ENCODE data around the gene TPSAB1. TPM values are rescaled to one million over a fixed set of nuclear protein-coding genes. Genes with fewer than 3 reads are reported as not detected.

The TPSAB1 gene
- total RNA-seq, 1 experiment from 2014 or later, result 22.9 TPM

- Histone ChIP-seq H3K9me3 (ENCODE audit: low read depth, low read length, poor library complexity, severe bottlenecking) (no peaks in the 10 kb centered on the region), H3K4me1 (ENCODE audit: insufficient read depth, low read length, poor library complexity, severe bottlenecking) (no peaks in the 10 kb centered on the region), H3K36me3 (ENCODE audit: insufficient read depth, low read length, poor library complexity, severe bottlenecking) (no peaks in the 10 kb centered on the region), H3K27me3 (replicated peaks; ENCODE audit: insufficient read depth, low read depth, low read length, poor library complexity) (no peaks in the 10 kb centered on the region), H3K4me3 (ENCODE audit: low read depth, low read length, poor library complexity, severe bottlenecking) (no peak overlapping the region), H3K27ac (ENCODE audit: low read depth, low read length, poor library complexity, severe bottlenecking) (no peak overlapping the region)
- CTCF ChIA-PET, result no interaction called here
- no TSS peak for BruUV-seq (replicated peaks)
- POLR2A ChIA-PET (ENCODE audit: low non-redundant PET), result no interaction called here
- intact Hi-C loops (cut with micrococcal nuclease; ENCODE audit: unreplicated experiment), result no loop called here
- TF ChIP-seq CTCF (conservative IDR thresholded peaks at IDR 0.05; ENCODE audit: low read depth, low read length) (no peak), EZH2 (IDR thresholded peaks at IDR 0.05; ENCODE audit: borderline replicate concordance, low read depth, low read length, poor library complexity, severe bottlenecking) (no peak)
- DNase-seq (ENCODE audit: low spot score), result no peak
Observed at GRCh38 chr16:1259760-1260068, 19.2 kb downstream of the TPSAB1 start.

- Histone ChIP-seq H3K4me1 (ENCODE audit: insufficient read depth, low read length, poor library complexity, severe bottlenecking) (no peaks in the 10 kb centered on the region), H3K27ac (ENCODE audit: low read depth, low read length, poor library complexity, severe bottlenecking) (no peak overlapping the region), H3K4me3 (ENCODE audit: low read depth, low read length, poor library complexity, severe bottlenecking) (no peak overlapping the region), H3K36me3 (ENCODE audit: insufficient read depth, low read length, poor library complexity, severe bottlenecking) (no peaks in the 10 kb centered on the region), H3K27me3 (replicated peaks; ENCODE audit: insufficient read depth, low read depth, low read length, poor library complexity) (no peaks in the 10 kb centered on the region), H3K9me3 (ENCODE audit: low read depth, low read length, poor library complexity, severe bottlenecking) (no peaks in the 10 kb centered on the region)
- ChIA-PET POLR2A (ENCODE audit: low non-redundant PET) (no interaction called here), CTCF (no interaction called here)
- no TSS peak for BruUV-seq (replicated peaks)
- intact Hi-C loops (cut with micrococcal nuclease; ENCODE audit: unreplicated experiment), result no loop called here
- no peak for DNase-seq (ENCODE audit: low spot score)
- TF ChIP-seq EZH2 (IDR thresholded peaks at IDR 0.05; ENCODE audit: borderline replicate concordance, low read depth, low read length, poor library complexity, severe bottlenecking) (no peak), CTCF (conservative IDR thresholded peaks at IDR 0.05; ENCODE audit: low read depth, low read length) (no peak)
Observed at GRCh38 chr16:1260101-1260680, 19.7 kb downstream of the TPSAB1 start.

DNA sequence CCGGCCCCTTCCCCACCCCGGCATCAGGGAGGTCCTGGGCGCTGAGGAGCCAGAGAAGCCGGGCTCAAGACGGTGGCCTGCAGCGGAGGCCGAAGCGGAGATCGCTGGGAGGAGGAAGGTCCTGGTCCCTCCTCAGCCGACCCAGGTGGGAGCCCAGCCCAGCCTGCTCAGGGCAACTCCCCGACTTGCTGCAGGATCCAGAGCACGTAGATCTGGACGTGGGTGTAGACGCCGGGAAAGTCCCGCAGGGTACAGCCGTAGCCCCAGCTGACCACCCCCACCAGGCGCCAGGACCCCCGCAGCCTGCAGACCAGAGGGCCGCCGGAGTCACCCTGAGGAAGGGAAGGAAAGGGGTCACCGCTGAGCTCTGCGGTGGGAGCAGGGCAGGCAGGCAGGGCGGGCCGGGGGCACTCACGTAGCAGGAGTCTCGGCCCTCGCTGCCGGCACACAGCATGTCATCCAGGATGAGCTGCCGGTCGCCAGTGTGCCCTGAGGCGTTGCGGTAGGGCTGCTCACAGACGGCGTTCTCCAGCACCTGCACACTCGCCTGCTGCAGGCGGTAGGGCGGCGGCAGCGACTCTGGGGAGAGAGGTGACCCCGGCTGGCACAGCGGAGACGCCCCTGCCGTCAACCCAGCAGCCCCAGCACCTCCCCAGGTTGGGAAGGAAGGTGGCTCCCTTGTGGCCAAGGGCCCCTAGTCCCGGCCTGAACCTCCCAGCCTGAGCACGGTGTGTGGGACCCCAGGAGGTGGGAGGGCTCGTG, 20.8 kb downstream of the TPSAB1 start:
- DNase-seq (ENCODE audit: low spot score), result no peak
- H3K36me3 ChIP-seq (ENCODE audit: insufficient read depth, low read length, poor library complexity, severe bottlenecking), result no peaks in the 10 kb centered on the region
- TF ChIP-seq EZH2 (IDR thresholded peaks at IDR 0.05; ENCODE audit: borderline replicate concordance, low read depth, low read length, poor library complexity, severe bottlenecking), result no peak
- TF ChIP-seq CTCF (conservative IDR thresholded peaks at IDR 0.05; ENCODE audit: low read depth, low read length), result no peak
- H3K4me3 ChIP-seq (ENCODE audit: low read depth, low read length, poor library complexity, severe bottlenecking), result no peak overlapping the region
- no peaks in the 10 kb centered on the region for H3K9me3 ChIP-seq (ENCODE audit: low read depth, low read length, poor library complexity, severe bottlenecking)
- no peaks in the 10 kb centered on the region for H3K27me3 ChIP-seq (replicated peaks; ENCODE audit: insufficient read depth, low read depth, low read length, poor library complexity)
- POLR2A ChIA-PET (ENCODE audit: low non-redundant PET), result no interaction called here
- intact Hi-C loops (cut with micrococcal nuclease; ENCODE audit: unreplicated experiment), result no loop called here
- H3K27ac ChIP-seq (ENCODE audit: low read depth, low read length, poor library complexity, severe bottlenecking), result no peak overlapping the region
- no TSS peak for BruUV-seq (replicated peaks)
- no peaks in the 10 kb centered on the region for H3K4me1 ChIP-seq (ENCODE audit: insufficient read depth, low read length, poor library complexity, severe bottlenecking)
- CTCF ChIA-PET, result no interaction called here

All from A673 (cell line).